CD14-positive monocyte (primary cell): Measurements from ENCODE around the gene CACNA2D1. TPM values are rescaled to one million over a fixed set of nuclear protein-coding genes. Genes with fewer than 3 reads are reported as not detected.

Source experiments
- DNase-seq, 3 donors: peaks; one replicate each; pipeline ENCODE4 v3.0.0-alpha.2; 2011 to 2022
- H2AFZ ChIP-seq: 2 replicates; pipeline ENCODE4 v1.6.0; 2012; ENCODE audit warnings: mild to moderate bottlenecking, low read depth, low read length, inconsistent platforms; ENCODE audit not compliant: insufficient read depth, poor library complexity, severe bottlenecking
- H3K27ac ChIP-seq, 2 donors: 1 replicate in 1 of 2; 2 replicates in 1 of 2; pipeline ENCODE4 v1.5.1; 2012 to 2013; ENCODE audit warnings: low read length in 2 of 2, control low read depth in 1 of 2, inconsistent platforms in 1 of 2, low read depth in 1 of 2, mild to moderate bottlenecking in 1 of 2
- H3K27me3 ChIP-seq, 2 donors: one replicate each; pipeline versions ENCODE4 v1.6.0 to v1.6.1; 2011 to 2013; ENCODE audit warnings: low read length in 2 of 2; ENCODE audit not compliant: control insufficient read depth in 2 of 2, insufficient read depth in 2 of 2
- H3K36me3 ChIP-seq, 2 donors: replicated peaks in 1 of 2; 1 replicate in 1 of 2; 2 replicates in 1 of 2; pipeline versions ENCODE4 v1.5.1 to v1.6.1; 2012 to 2013; ENCODE audit warnings: low read length in 2 of 2, control low read depth in 1 of 2, inconsistent platforms in 1 of 2, mild to moderate bottlenecking in 1 of 2; ENCODE audit not compliant: insufficient read depth in 2 of 2, control insufficient read depth in 1 of 2
- H3K4me1 ChIP-seq, 2 donors: 1 replicate in 1 of 2; 2 replicates in 1 of 2; pipeline versions ENCODE4 v1.5.1 to v1.6.1; 2012 to 2013; ENCODE audit warnings: low read length in 2 of 2, control low read depth in 1 of 2, inconsistent platforms in 1 of 2, mild to moderate bottlenecking in 1 of 2, moderate library complexity in 1 of 2; ENCODE audit not compliant: insufficient read depth in 2 of 2, control insufficient read depth in 1 of 2
- H3K4me2 ChIP-seq: replicated peaks from 2 replicates; pipeline ENCODE3; 2012; ENCODE audit warnings: low read length, moderate library complexity, mild to moderate bottlenecking; ENCODE audit not compliant: poor library complexity, severe bottlenecking; ENCODE audit errors: extremely low read depth
- H3K4me3 ChIP-seq, 3 experiments: fragments of 200-600 bp in 1 of 3; sonication (generic) in 1 of 3; replicated peaks in 1 of 3; 1 replicate in 2 of 3; 2 replicates in 1 of 3; pipeline ENCODE4 v1.5.1; 2011 to 2013; ENCODE audit warnings: low read length in 3 of 3, mild to moderate bottlenecking in 3 of 3, control low read depth in 2 of 3, low read depth in 2 of 3, inconsistent platforms in 1 of 3, moderate library complexity in 1 of 3
- H3K79me2 ChIP-seq: 2 replicates; pipeline ENCODE4 v1.6.0; 2012; ENCODE audit warnings: mild to moderate bottlenecking, control low read depth, inconsistent platforms, low read length, moderate library complexity; ENCODE audit not compliant: insufficient read depth
- H3K9ac ChIP-seq: 2 replicates; pipeline ENCODE4 v1.6.0; 2017; ENCODE audit warnings: low read length, mild to moderate bottlenecking; ENCODE audit not compliant: insufficient read depth, poor library complexity, severe bottlenecking
- H3K9me3 ChIP-seq, 2 donors: replicated peaks in 1 of 2; 1 replicate in 1 of 2; 2 replicates in 1 of 2; pipeline versions ENCODE4 v1.5.1 to v1.6.1; 2012 to 2013; ENCODE audit warnings: low read length in 2 of 2, control low read depth in 1 of 2; ENCODE audit not compliant: control insufficient read depth in 1 of 2, insufficient read depth in 1 of 2
- H4K20me1 ChIP-seq: 2 replicates; pipeline ENCODE4 v1.6.0; 2012; ENCODE audit warnings: mild to moderate bottlenecking, low read length, control low read depth, moderate library complexity; ENCODE audit not compliant: insufficient read depth
- H3K27ac Mint-ChIP-seq, 7 donors: one replicate each; pipeline ENCODE4 v1.8.0; 2020; ENCODE audit warnings: mild to moderate bottlenecking in 7 of 7, mixed read lengths in 7 of 7, moderate library complexity in 6 of 7, inconsistent platforms in 2 of 7
- H3K27me3 Mint-ChIP-seq, 3 donors: one replicate each; pipeline ENCODE4 v1.8.0; 2021 to 2022; ENCODE audit warnings: low read depth in 3 of 3, mild to moderate bottlenecking in 3 of 3, mixed read lengths in 3 of 3, moderate library complexity in 3 of 3, inconsistent platforms in 1 of 3
- H3K36me3 Mint-ChIP-seq, 2 donors: one replicate each; pipeline ENCODE4 v1.8.0; 2020; ENCODE audit warnings: mixed read lengths in 2 of 2, inconsistent platforms in 1 of 2, mild to moderate bottlenecking in 1 of 2
- H3K4me1 Mint-ChIP-seq: one replicate; pipeline ENCODE4 v1.8.0; 2020; ENCODE audit warnings: mild to moderate bottlenecking, mixed read lengths
- H3K4me3 Mint-ChIP-seq, 2 donors: one replicate each; pipeline ENCODE4 v1.8.0; 2020; ENCODE audit warnings: mild to moderate bottlenecking in 2 of 2, mixed read lengths in 2 of 2, moderate library complexity in 1 of 2
- H3K9me3 Mint-ChIP-seq, 7 donors: one replicate each; pipeline ENCODE4 v1.8.0; 2020 to 2022; ENCODE audit warnings: mixed read lengths in 7 of 7, mild to moderate bottlenecking in 6 of 7, moderate library complexity in 6 of 7, inconsistent platforms in 2 of 7
- CTCF ChIP-seq: fragments of 200-600 bp; IDR thresholded peaks from one replicate; pipeline ENCODE4 v1.8.0; 2022; ENCODE audit warnings: antibody characterized with exemption, mild to moderate bottlenecking
- WGBS: methylation state at CpG from one replicate; pipeline ENCODE4 v1.1.5; 2013; ENCODE audit warnings: missing lambda C conversion rate; ENCODE audit not compliant: insufficient coverage; 5-methylcytosine and 5-hydroxymethylcytosine counted together
- intact Hi-C, 2 donors: fragments of 100-400 bp; cut with micrococcal nuclease; formaldehyde crosslinking; loops; one replicate each; pipeline versions ENCODE4 v1.15.0 to v1.15.1; 2023
- polyA plus RNA-seq, 3 donors: library from polyadenylated mRNA; depleted of rRNA in 1 of 3; unstranded in 2 of 3; stranded (reverse) in 1 of 3; fragments of 300-500 nt in 2 of 3; fragments of >200 nt in 1 of 3; fragmentation: Illumina TruSeq in 2 of 3; gene quantifications; 1 replicate in 2 of 3; 2 replicates in 1 of 3; pipeline ENCODE4 v1.2.3, GENCODE V29; 2012 to 2021

The CACNA2D1 gene
- polyA plus RNA-seq, 3 donors, result 0.02 TPM; not detected in 2

GRCh38 chr7:82477733-82478515 is 34.3 kb upstream of the CACNA2D1 start:
- Mint-ChIP-seq H3K4me1 (no peaks in the 10 kb centered on the region), H3K9me3 (peaks cover 0 to 2% (median 0%) of the 10 kb centered on the region in 7 donors), H3K4me3 (no peak overlapping the region), H3K27ac (no peak overlapping the region), H3K36me3 (no peaks in the 10 kb centered on the region), H3K27me3 (peaks cover 0 to 1% (median 0%) of the 10 kb centered on the region in 3 donors)
- H3K27me3 ChIP-seq, result no peaks in the 10 kb centered on the region
- no peaks in the 10 kb centered on the region for H3K36me3 ChIP-seq
- no peak for DNase-seq
- intact Hi-C loops, result no loop called here
- H2AFZ ChIP-seq, result no peak overlapping the region
- no peak overlapping the region for H3K4me3 ChIP-seq
- H4K20me1 ChIP-seq, result no peaks in the 10 kb centered on the region
- H3K27ac ChIP-seq, result no peak overlapping the region
- no peak for TF ChIP-seq CTCF
- no CpG with 5 or more reads among the region's 2 CpGs for WGBS
- no peak overlapping the region for H3K4me2 ChIP-seq
- no peaks in the 10 kb centered on the region for H3K79me2 ChIP-seq
- no peak overlapping the region for H3K9ac ChIP-seq
- H3K4me1 ChIP-seq, result no peaks in the 10 kb centered on the region
- H3K9me3 ChIP-seq, result no peaks in the 10 kb centered on the region

DNA sequence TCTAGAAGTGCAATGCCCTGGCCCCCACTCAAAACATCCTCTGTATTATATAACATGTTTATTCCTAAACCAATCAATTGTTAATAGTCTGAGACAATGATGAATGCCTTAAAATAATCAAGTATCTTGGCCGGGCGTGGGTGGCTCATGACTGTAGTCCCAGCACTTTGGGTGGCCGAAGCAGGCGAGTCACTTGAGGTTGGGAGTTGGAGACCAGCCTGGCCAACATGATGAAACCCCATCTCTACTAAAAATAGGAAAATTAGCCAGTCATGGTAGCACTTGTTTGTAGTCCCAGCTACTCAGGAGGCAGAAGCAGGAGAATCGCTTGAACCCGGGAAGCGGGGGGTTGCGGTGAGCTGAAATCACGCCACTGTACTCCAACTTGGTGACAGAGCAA is 29.4 kb upstream of the CACNA2D1 start:
- Mint-ChIP-seq H3K4me1 (no peaks in the 10 kb centered on the region), H3K27me3 (peaks cover 0 to 1% (median 0%) of the 10 kb centered on the region in 3 donors), H3K27ac (no peak overlapping the region), H3K36me3 (no peaks in the 10 kb centered on the region), H3K4me3 (no peak overlapping the region), H3K9me3 (peaks cover 0 to 5% (median 0%) of the 10 kb centered on the region in 7 donors)
- H3K79me2 ChIP-seq, result no peaks in the 10 kb centered on the region
- H3K36me3 ChIP-seq, result no peaks in the 10 kb centered on the region
- H4K20me1 ChIP-seq, result no peaks in the 10 kb centered on the region
- intact Hi-C loops, result no loop called here
- H3K9ac ChIP-seq, result no peak overlapping the region
- TF ChIP-seq CTCF, result no peak
- no peaks in the 10 kb centered on the region for H3K9me3 ChIP-seq
- H3K4me1 ChIP-seq, result no peaks in the 10 kb centered on the region
- H3K4me3 ChIP-seq, result no peak overlapping the region
- no peaks in the 10 kb centered on the region for H3K27me3 ChIP-seq
- no peak for DNase-seq
- H3K4me2 ChIP-seq, result no peak overlapping the region
- H3K27ac ChIP-seq, result no peak overlapping the region
- 93% methylated on average over 3 of the region's 9 CpGs for WGBS
- no peak overlapping the region for H2AFZ ChIP-seq
